Measurements from ENCODE around the gene CPHXL. TPM values are rescaled to one million over a fixed set of nuclear protein-coding genes. Genes with fewer than 3 reads are reported as not detected.

The CPHXL gene
- total RNA-seq, 2 donors from 2014 or later, result not detected

GRCh38 chr16:75679366-75679765 is 46.9 kb downstream of the CPHXL start:
- Histone ChIP-seq H3K4me1 (peaks cover 5% of the 10 kb centered on the region), H3K36me3 (replicated peaks in 1 of 2; ENCODE audit: insufficient read depth in 1 of 2, low read depth in 2 of 2) (no peaks in the 10 kb centered on the region), H3K27ac (no peak overlapping the region), H3K9me3 (no peaks in the 10 kb centered on the region), H3K27me3 (no peaks in the 10 kb centered on the region), H3K4me3 (no peak overlapping the region)
- no peak for TF ChIP-seq CTCF (IDR thresholded peaks at IDR 0.05)
- no peak for TF ChIP-seq POLR2A (IDR thresholded peaks at IDR 0.05)
- intact Hi-C loops (cut with DNase I), result no loop called here
- 84 to 93% methylated on average over 5 of the region's 5 CpGs for WGBS, 2 donors
- DNase-seq (no peak), ATAC-seq (no peak)

- WGBS, 2 donors, result 93 to 98% methylated on average over 4 of the region's 4 CpGs
- peaks cover 5% of the 10 kb centered on the region for H3K4me1 ChIP-seq
- H3K36me3 ChIP-seq (replicated peaks in 1 of 2; ENCODE audit: insufficient read depth in 1 of 2, low read depth in 2 of 2), result no peaks in the 10 kb centered on the region
- H3K27ac ChIP-seq, result no peak within 1 kb of the TSS
- no peak within 1 kb of the TSS for H3K4me3 ChIP-seq
- no peaks in the 10 kb centered on the region for H3K27me3 ChIP-seq
- no peak for TF ChIP-seq CTCF (IDR thresholded peaks at IDR 0.05)
- TF ChIP-seq POLR2A (IDR thresholded peaks at IDR 0.05), result no peak
- intact Hi-C loops (cut with DNase I), result no loop called here
- no peak for DNase-seq
- H3K9me3 ChIP-seq, result no peaks in the 10 kb centered on the region
- no peak for ATAC-seq
Measured at GRCh38 chr16:75676909-75677308, 49.4 kb downstream of the CPHXL start, which contains the start of gene CPHXL2. Gene CPHXL2, minus strand, starts transcription at chr16:75677009. Its CDS starts 10 bp downstream, at chr16:75676999.

GRCh38 chr16:75667503-75667902 is 58.8 kb downstream of the CPHXL start:
- ATAC-seq, result no peak
- DNase-seq, result no peak
- no peaks in the 10 kb centered on the region for H3K4me1 ChIP-seq
- H3K27ac ChIP-seq, result no peak overlapping the region
- H3K9me3 ChIP-seq, result no peaks in the 10 kb centered on the region
- H3K27me3 ChIP-seq, result no peaks in the 10 kb centered on the region
- H3K36me3 ChIP-seq (replicated peaks in 1 of 2; ENCODE audit: insufficient read depth in 1 of 2, low read depth in 2 of 2), result no peaks in the 10 kb centered on the region
- intact Hi-C loops (cut with DNase I), result no loop called here
- TF ChIP-seq CTCF (IDR thresholded peaks at IDR 0.05) (no peak), POLR2A (IDR thresholded peaks at IDR 0.05) (no peak)
- H3K4me3 ChIP-seq, result no peak overlapping the region

Small RNA genes within 50 kb of the gene (small RNA-seq; reads per million reads assigned to genes)
- not detected for gene RN7SL520P

Other genes starting within 250 kb of the CPHXL start
- gene CHST6, start 231.0 kb downstream of the CPHXL start, total RNA-seq, result under 1 TPM in 1 of 2 donors, not detected in 1; under 0.01 TPM
- gene CHST5, start 190.4 kb downstream of the CPHXL start, total RNA-seq, result not detected
- 1 to 10 TPM; 2.6 to 7.6 TPM for gene TMEM231, start 170.2 kb downstream of the CPHXL start, total RNA-seq
- gene GABARAPL2, start 160.1 kb downstream of the CPHXL start, total RNA-seq, result 10 to 100 TPM; 35.9 to 66.2 TPM
- 10 to 100 TPM; 12.9 to 14.8 TPM for gene ADAT1, start 103.2 kb downstream of the CPHXL start, total RNA-seq
- 10 to 100 TPM; 49.8 TPM for gene KARS1, start 78.8 kb downstream of the CPHXL start, total RNA-seq
- gene TERF2IP, start 78.7 kb downstream of the CPHXL start, total RNA-seq, result 10 to 100 TPM; 37.6 to 77.1 TPM
- not detected for gene CPHXL2, start 49.5 kb downstream of the CPHXL start, total RNA-seq
- not detected for gene DUXB, start 25.0 kb downstream of the CPHXL start, total RNA-seq